GM13976 (cell line): ENCODE results near the gene TOMM5.

Experiments
- DNase-seq: peaks from one replicate; pipeline ENCODE4 v3.0.0; 2012; ENCODE audit warnings: low spot score
- in situ Hi-C: fragments of 300-500 bp; cut with MboI; formaldehyde crosslinking; loops from one replicate; pipeline ENCODE4 v1.12.0; 2022; ENCODE audit warnings: low sequenced_read_pairs, mixed read lengths, inconsistent platforms; ENCODE audit not compliant: unreplicated experiment
- TF ChIP-seq, protein P1 (sequence below): IDR thresholded peaks from 2 replicates; pipeline ENCODE4 v1.5.1; 2012; ENCODE audit warnings: borderline replicate concordance, mild to moderate bottlenecking; ENCODE audit not compliant: insufficient read depth; ENCODE audit errors: extremely low read depth, missing control alignments, control extremely low read depth

Gene TOMM5

DNA sequence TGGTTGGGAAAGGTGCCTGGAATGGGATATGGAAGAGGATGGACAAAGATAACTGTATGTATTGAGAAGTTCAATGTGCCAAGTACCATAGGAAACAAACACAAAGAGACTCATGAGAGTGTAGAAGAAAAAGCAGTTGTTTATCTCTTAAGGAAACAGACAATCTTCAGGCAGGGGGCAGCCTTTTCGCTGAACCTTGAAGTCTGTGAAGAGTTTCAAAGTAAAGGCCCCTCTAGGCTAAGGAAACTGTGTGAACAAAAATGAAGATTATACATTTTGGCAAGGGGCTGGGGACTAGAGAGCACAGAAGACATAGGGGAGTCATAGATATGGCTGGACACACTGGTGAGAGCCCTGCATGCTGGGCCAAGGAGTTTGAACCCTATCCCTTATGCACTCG is 30.9 kb upstream of the TOMM5 start:
- TF ChIP-seq, protein P1, sequence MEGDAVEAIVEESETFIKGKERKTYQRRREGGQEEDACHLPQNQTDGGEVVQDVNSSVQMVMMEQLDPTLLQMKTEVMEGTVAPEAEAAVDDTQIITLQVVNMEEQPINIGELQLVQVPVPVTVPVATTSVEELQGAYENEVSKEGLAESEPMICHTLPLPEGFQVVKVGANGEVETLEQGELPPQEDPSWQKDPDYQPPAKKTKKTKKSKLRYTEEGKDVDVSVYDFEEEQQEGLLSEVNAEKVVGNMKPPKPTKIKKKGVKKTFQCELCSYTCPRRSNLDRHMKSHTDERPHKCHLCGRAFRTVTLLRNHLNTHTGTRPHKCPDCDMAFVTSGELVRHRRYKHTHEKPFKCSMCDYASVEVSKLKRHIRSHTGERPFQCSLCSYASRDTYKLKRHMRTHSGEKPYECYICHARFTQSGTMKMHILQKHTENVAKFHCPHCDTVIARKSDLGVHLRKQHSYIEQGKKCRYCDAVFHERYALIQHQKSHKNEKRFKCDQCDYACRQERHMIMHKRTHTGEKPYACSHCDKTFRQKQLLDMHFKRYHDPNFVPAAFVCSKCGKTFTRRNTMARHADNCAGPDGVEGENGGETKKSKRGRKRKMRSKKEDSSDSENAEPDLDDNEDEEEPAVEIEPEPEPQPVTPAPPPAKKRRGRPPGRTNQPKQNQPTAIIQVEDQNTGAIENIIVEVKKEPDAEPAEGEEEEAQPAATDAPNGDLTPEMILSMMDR, result no peak
- DNase-seq, result no peak
- in situ Hi-C loops, result no loop called here

DNA sequence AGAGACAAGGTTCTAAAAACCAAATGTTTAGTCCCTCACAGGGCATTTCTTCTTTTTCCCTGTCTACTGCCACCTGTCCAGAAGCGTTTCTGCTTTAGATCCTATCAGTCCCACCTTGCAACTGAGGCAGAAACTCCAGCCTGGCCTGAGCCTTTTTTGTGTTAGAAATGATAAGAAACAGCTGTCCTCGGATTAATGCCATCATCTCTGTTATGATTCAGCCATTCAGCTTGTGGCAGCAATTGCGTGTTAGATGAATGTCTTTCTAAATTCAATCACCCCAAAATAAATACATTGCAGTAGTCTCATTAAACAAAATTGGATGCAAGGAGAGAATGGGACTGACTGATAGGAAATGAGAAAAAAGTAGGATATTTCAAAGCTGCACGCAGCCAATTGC is 30.1 kb upstream of the TOMM5 start:
- in situ Hi-C loops, result no loop called here
- TF ChIP-seq, protein P1, result no peak
- no peak for DNase-seq

DNA sequence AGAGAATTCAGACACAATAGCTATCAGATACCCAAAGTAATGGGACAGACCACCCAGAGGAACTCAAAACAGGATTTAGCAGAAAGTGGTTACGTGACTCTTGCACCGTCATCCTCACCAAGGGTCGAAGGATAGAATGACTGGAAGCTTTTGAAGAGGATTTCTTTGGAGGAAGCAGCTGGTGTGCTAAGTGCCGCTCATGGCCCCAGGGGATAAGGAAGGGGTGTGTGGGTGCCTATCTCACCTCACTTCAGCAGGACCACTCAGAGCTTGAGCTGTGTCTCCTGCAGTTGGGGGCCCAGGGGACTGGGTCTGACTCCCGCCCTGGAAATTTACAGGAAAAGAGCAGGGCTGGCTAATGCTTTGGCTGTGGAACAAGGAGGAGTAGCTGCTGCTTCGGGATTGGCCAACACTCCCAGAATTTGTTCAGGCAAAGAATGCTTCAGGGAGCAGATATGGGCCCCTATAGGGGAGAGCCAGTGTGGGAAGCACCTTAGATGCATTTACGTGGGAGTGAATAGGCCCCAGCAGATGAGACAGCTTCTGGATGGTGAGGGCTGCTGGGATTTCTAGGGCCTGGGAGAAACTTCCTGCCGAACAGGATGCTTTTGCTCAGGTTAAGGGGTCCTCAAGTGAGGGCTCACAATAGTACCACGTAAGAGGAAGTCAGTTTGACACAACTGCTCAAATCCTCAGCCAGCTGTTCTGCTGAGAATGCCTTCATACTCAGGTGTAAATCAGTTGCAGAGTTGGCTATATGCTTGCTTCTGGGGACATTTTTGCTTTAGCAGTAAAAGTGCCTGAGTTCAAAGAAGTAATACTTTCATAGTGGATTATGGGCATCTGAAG is 29.1 kb upstream of the TOMM5 start:
- no peak for DNase-seq
- in situ Hi-C loops, result no loop called here
- TF ChIP-seq, protein P1, result no peak

DNA sequence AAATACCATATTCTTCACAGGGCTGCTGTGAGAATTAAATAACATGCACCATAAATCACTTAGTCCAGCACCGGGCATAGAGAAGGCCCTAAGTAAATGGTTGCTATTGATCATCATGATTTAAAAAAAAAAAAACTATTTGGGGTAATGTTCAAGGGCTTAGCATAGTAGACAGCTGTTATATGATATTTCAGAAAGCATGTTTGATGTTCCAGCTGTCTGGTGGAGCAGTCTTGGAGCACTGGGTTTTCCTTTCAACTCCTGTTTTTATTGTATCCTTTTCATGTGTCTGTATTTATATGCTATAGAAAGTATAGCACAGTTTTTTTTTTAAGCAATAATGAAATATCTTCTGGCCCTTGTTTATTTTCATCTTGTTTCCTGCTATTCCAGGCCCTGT is 28.0 kb upstream of the TOMM5 start:
- no peak for DNase-seq
- in situ Hi-C loops, result no loop called here
- TF ChIP-seq, protein P1, result no peak

DNA sequence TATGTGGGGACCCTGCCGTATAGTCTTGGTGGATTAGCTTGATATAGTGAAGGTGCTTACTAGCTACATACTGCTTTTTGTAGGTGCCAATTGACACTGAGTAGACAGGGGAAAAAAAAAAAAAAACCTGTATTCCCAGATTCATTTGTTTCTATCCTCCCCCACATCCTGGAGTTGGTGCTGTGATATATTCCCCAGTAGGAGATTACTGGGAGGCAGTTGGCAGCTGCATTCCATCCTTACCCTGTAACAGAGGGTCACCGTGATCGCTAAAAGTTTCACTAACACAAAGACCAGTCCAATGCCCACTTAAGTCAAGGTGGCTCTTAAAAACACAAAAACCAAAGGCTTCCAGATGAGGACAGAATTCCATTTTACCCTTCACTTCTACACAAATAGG is 27.4 kb upstream of the TOMM5 start:
- DNase-seq, result no peak
- TF ChIP-seq, protein P1, result no peak
- in situ Hi-C loops, result no loop called here

DNA sequence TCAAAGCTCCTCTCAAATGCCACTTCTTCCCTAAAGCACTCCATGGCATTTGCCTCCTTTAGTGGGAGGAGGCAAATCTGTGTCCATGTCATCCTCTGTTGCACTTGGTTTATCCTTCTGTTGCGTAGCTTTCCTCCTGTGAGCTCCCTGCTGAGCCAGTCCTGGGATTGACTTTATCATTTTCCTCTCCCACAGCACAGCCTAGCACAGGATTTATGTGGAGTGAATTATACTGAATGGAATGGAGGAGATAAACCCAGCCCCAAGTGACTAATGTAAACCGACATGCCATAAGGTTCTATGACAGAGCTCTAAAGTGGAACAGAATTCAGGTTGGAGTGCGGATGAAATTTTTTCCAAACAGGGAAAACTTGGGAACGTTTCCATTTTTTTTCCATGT is 26.4 kb upstream of the TOMM5 start:
- DNase-seq, result no peak
- TF ChIP-seq, protein P1, result no peak
- in situ Hi-C loops, result no loop called here
